ENCODE results near the gene RPTOR. TPM values are rescaled to one million over a fixed set of nuclear protein-coding genes. Genes with fewer than 3 reads are reported as not detected.

RPTOR gene
- total RNA-seq, 1 donor: 30.0 TPM

DNA sequence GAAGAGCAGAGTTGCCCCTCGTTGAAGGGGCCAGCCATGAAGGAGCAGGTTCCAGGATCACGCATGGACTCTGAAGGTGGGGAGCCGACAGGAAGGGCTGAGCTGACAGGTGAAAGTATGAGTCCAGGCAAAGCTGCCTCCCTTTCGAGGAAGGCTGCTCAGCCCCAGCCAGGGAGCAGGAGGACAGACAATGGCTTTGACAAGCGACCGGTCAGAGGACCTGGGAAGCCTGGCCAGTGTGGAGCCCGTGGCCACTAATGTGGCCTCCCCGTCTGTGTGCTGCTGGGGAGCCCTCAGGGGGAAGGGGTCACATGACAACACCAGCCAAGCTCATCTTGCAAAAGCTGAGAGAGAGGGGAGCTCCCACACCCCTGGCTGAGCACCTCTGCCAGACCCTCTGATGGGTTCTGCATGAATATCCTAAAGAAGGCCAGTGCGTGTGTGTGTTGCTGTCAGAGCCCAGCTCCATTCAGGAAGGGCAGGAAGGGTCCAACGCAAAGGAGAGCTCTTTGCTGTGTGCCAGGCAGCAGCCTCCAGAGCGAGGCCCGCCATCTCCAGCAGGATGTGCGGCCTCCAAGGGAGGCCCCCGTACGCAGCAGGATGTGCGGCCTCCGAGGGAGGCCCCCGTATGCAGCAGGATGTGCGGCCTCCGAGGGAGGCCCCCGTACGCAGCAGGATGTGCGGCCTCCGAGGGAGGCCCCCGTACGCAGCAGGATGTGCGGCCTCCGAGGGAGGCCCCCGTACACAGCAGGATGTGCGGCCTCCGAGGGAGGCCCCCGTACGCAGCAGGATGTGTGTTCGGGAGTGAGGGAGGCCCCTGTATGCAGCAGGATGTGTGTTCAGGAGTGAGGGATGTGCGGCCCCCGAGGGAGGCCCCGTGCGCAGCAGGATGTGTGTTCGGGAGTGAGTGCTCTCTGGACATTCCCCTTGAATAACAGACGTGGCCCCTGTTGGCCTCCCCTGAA, 344.9 kb downstream of the RPTOR start:
- H3K4me3 ChIP-seq (ENCODE audit: low read depth, low read length): no peak overlapping the region
- TF ChIP-seq, protein P1, sequence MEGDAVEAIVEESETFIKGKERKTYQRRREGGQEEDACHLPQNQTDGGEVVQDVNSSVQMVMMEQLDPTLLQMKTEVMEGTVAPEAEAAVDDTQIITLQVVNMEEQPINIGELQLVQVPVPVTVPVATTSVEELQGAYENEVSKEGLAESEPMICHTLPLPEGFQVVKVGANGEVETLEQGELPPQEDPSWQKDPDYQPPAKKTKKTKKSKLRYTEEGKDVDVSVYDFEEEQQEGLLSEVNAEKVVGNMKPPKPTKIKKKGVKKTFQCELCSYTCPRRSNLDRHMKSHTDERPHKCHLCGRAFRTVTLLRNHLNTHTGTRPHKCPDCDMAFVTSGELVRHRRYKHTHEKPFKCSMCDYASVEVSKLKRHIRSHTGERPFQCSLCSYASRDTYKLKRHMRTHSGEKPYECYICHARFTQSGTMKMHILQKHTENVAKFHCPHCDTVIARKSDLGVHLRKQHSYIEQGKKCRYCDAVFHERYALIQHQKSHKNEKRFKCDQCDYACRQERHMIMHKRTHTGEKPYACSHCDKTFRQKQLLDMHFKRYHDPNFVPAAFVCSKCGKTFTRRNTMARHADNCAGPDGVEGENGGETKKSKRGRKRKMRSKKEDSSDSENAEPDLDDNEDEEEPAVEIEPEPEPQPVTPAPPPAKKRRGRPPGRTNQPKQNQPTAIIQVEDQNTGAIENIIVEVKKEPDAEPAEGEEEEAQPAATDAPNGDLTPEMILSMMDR (IDR thresholded peaks at IDR 0.05; ENCODE audit: insufficient read depth, low read length): no peak
- DNase-seq (ENCODE audit: low read depth): no peak

DNA sequence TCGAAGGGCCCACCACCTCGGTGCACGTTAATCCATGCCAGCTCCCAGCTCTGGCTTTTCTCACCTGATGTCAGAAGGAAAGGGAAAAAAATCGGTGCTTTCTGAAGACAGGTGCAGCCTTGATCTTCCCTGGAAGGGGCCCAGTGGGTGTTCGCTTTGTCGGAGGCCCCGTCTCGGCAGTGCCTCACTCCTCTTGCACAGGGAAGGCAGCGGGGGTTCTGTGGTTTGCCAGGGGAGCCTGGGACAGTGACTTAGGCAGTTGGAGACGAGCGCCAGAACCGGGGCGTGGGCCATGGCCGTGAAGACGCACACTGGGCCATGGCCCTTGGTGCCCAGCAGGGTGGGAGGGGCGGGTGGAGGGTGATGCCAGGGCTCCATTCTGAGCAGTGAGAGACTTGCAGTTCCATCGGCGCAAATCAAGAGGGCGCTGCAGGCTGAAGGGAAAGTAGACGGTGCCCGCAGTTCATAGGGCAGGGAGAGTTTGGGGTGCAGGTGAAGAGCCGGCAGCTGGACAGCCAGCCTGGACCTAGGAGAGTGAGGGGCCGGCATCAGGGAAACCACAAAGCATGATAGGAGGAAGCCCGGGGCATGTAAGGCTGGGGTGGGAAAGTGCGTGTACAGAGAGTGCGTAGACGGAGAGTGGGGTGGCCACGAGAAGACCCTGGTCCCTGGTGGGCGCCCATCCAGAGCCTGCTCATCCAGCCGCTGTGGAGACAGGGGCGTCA, 345.7 kb downstream of the RPTOR start:
- TF ChIP-seq, protein P1 (IDR thresholded peaks at IDR 0.05; ENCODE audit: insufficient read depth, low read length): no peak
- H3K4me3 ChIP-seq (ENCODE audit: low read depth, low read length): no peak overlapping the region
- DNase-seq (ENCODE audit: low read depth): no peak

DNA sequence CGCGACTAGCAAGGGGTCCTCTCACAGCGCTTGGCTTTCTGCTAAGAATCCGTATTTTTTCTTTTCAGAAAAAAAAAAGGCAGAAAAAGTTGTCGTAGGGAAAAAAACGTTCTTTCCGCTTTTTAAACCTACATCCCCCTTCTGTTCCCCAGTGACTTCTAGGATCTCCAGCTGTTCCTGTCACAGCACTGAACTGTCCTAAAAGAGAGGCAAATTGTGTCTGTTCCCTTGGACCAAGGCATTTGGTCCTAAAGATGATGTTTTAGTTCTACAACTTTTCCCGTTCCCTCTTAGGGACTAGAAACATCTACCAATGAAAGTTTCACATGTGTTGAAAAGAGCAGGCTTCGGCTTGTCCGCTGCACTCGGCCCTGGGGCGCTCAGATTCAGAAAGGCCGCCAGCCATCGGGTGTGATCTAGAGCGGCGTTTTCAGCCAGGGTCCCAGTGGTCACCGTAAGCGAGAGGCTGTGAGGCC, 346.3 kb downstream of the RPTOR start:
- no peak overlapping the region for H3K4me3 ChIP-seq (ENCODE audit: low read depth, low read length)
- TF ChIP-seq, protein P1 (IDR thresholded peaks at IDR 0.05; ENCODE audit: insufficient read depth, low read length): no peak
- DNase-seq (ENCODE audit: low read depth): no peak

DNA sequence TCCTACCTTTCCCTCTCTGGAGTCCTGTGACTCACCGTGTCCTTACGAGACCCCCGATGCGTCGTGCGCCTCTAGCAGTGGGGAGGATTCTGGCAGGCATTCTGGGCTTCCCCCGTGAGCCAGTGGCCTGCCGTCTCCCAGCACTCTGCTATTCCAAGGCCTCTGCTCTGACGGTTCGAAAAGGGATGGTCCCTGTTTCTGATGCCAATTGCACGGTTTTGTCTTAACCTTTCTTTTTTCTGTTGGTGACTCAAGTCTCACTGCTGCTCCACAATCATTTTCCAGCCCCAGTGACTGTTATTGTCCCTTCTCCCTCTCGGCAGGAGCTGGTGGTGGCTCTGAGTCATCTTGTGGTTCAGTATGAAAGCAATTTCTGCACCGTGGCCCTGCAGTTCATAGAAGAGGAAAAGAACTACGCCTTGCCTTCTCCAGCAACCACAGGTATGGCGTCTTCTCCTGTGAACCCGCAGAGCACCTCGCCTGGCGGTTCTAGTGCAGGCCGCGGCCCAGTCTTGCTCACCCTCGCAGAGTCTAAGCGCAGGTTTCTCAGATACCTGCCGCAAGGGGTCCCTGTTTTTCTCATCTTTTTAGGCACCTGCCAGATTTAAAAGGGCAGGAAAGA, 346.9 kb downstream of the RPTOR start:
- DNase-seq (ENCODE audit: low read depth): peak; percentile 58
- no peak overlapping the region for H3K4me3 ChIP-seq (ENCODE audit: low read depth, low read length)
- TF ChIP-seq, protein P1 (IDR thresholded peaks at IDR 0.05; ENCODE audit: insufficient read depth, low read length): no peak

DNA sequence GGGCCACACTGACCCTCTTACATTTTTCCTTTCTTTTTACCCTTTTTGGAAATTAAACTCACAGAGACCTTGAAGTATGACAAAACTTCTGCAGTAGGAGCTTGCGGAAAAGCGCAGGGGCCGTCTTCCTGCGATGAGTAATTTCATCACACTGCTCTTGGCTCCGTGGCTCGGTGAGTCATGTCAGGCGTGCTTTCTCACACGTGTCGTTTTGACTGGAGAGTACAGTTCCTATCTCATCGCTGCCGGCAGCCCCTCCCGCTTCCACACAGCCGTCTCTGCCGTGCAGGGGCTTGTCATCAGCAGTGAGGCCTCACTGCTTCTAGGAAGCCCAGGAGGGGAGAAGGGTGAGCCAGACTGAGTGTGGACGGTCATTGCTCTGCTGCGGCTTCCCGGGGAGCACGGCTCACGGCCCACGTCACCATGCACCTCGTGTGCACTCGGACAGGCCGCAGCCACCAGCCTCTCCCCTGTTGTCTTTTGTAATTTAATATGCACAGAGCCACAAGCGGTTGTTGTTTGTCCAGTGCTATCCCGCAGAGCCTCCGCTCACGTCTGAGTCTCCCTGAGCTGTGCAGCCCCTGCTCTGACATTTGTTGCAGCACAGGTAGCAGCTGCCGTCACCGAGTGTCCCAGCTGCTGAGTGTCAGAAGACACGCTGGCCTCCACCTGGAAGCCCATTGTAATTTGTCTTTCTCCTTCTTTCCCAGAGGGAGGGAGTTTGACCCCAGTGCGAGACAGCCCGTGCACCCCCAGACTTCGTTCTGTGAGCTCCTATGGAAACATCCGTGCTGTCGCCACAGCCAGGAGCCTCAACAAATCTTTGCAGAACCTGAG, 347.6 kb downstream of the RPTOR start:
- DNase-seq (ENCODE audit: low read depth): peak; percentile 92
- TF ChIP-seq, protein P1 (IDR thresholded peaks at IDR 0.05; ENCODE audit: insufficient read depth, low read length): no peak
- no peak overlapping the region for H3K4me3 ChIP-seq (ENCODE audit: low read depth, low read length)

All from fibroblast of the aortic adventitia (primary cell).